Keratinocyte (primary cell): Measurements from ENCODE around the gene BCAM. TPM values are rescaled to one million over a fixed set of nuclear protein-coding genes. Genes with fewer than 3 reads are reported as not detected.

Source experiments
- DNase-seq: peaks from one replicate; pipeline ENCODE4 v3.0.0-alpha.2; 2011; ENCODE audit warnings: low read depth, missing footprints, low spot score
- FAIRE-seq: peaks from 2 replicates; lab custom pipeline; 2011; peaks lifted over from hg19 to GRCh38; lab: Jason Lieb, UNC
- H2AFZ ChIP-seq: 2 replicates; pipeline ENCODE4 v1.6.0; 2012; ENCODE audit warnings: low read length, control low read depth, inconsistent platforms; ENCODE audit not compliant: control insufficient read depth
- H3K27ac ChIP-seq: 2 replicates; pipeline ENCODE4 v1.5.1; 2011; ENCODE audit warnings: low read length; ENCODE audit not compliant: control insufficient read depth, insufficient read depth
- H3K27me3 ChIP-seq: 3 replicates; pipeline ENCODE4 v1.6.0; 2011; ENCODE audit warnings: low read length; ENCODE audit not compliant: control insufficient read depth, insufficient read depth; ENCODE audit errors: extremely low read depth
- H3K36me3 ChIP-seq, 2 experiments: 2 replicates in 1 of 2; 3 replicates in 1 of 2; pipeline ENCODE4 v1.5.1; 2011; ENCODE audit warnings: low read length in 2 of 2, mild to moderate bottlenecking in 1 of 2; ENCODE audit not compliant: control insufficient read depth in 2 of 2, insufficient read depth in 2 of 2; ENCODE audit errors: extremely low read depth in 1 of 2
- H3K4me1 ChIP-seq: 3 replicates; pipeline ENCODE4 v1.5.1; 2011; ENCODE audit warnings: low read length; ENCODE audit not compliant: control insufficient read depth, insufficient read depth; ENCODE audit errors: extremely low read depth
- H3K4me2 ChIP-seq: 3 replicates; pipeline ENCODE4 v1.6.0; 2011; ENCODE audit warnings: low read depth, low read length; ENCODE audit not compliant: control insufficient read depth, insufficient read depth; ENCODE audit errors: extremely low read depth
- H3K4me3 ChIP-seq, 3 experiments: fragments of 200-600 bp in 1 of 3; sonication (generic) in 1 of 3; 2 replicates in 2 of 3; 3 replicates in 1 of 3; pipeline ENCODE4 v1.5.1; 2011 to 2016; ENCODE audit warnings: low read length in 3 of 3, mild to moderate bottlenecking in 3 of 3, control low read depth in 2 of 3, inconsistent platforms in 1 of 3, low read depth in 1 of 3, mixed read lengths in 1 of 3, mixed run types in 1 of 3, moderate library complexity in 1 of 3; ENCODE audit not compliant: control insufficient read depth in 2 of 3, insufficient read depth in 2 of 3; ENCODE audit errors: extremely low read depth in 1 of 3
- H3K79me2 ChIP-seq: 2 replicates; pipeline ENCODE4 v1.6.0; 2012; ENCODE audit warnings: low read length; ENCODE audit not compliant: control insufficient read depth, insufficient read depth
- H3K9ac ChIP-seq: 3 replicates; pipeline ENCODE4 v1.6.0; 2011; ENCODE audit warnings: low read length; ENCODE audit not compliant: control insufficient read depth, insufficient read depth; ENCODE audit errors: extremely low read depth
- H3K9me1 ChIP-seq: 3 replicates; pipeline ENCODE4 v1.6.0; 2011; ENCODE audit warnings: low read length; ENCODE audit not compliant: control insufficient read depth, insufficient read depth; ENCODE audit errors: extremely low read depth
- H3K9me3 ChIP-seq: 2 replicates; pipeline ENCODE4 v1.5.1; 2012; ENCODE audit warnings: low read depth, low read length; ENCODE audit not compliant: control insufficient read depth
- H4K20me1 ChIP-seq: 3 replicates; pipeline ENCODE4 v1.6.0; 2011; ENCODE audit warnings: low read length; ENCODE audit not compliant: control insufficient read depth, insufficient read depth; ENCODE audit errors: extremely low read depth
- EZH2 ChIP-seq: IDR thresholded peaks from one replicate; pipeline ENCODE4 v1.6.1; 2012; ENCODE audit warnings: inconsistent platforms, mild to moderate bottlenecking, low read length, moderate library complexity
- dilution Hi-C: fragments of 300-500 bp; cut with MboI; formaldehyde crosslinking; loops from one replicate; pipeline ENCODE4 v1.7.0; 2020; ENCODE audit warnings: low sequenced_read_pairs; ENCODE audit not compliant: extremely low pct_ligation_motif_present
- polyA plus RNA-seq, 5 experiments: library from polyadenylated mRNA; depleted of rRNA in 3 of 5; stranded (reverse) in 3 of 5; stranded (forward) in 1 of 5; unstranded in 1 of 5; fragments of >200 nt; gene quantifications; 1 replicate in 1 of 5; 2 replicates in 3 of 5; 3 replicates in 1 of 5; pipeline versions ENCODE4 v1.2.1 to v1.2.3, GENCODE V29; 2011 to 2012; ENCODE audit warnings: missing spikeins in 2 of 5, low read depth in 1 of 5, low replicate concordance in 1 of 5
- TF ChIP-seq, protein P1 (sequence below), 3 experiments: IDR thresholded peaks in 1 of 3; conservative IDR thresholded peaks in 1 of 3; optimal IDR thresholded peaks in 1 of 3; 2 replicates in 2 of 3; 3 replicates in 1 of 3; pipeline versions ENCODE3 to v1.5.1; 2011; ENCODE audit warnings: low read length in 3 of 3, mild to moderate bottlenecking in 3 of 3, moderate library complexity in 2 of 3, control low read depth in 1 of 3, inconsistent platforms in 1 of 3; ENCODE audit not compliant: insufficient read depth in 2 of 3; ENCODE audit errors: extremely low read depth in 1 of 3

Gene BCAM
- polyA plus RNA-seq, 1 donor (not counting 4 experiments of a cell fraction or from before 2014, with no cell fraction given), result 13.6 TPM

DNA sequence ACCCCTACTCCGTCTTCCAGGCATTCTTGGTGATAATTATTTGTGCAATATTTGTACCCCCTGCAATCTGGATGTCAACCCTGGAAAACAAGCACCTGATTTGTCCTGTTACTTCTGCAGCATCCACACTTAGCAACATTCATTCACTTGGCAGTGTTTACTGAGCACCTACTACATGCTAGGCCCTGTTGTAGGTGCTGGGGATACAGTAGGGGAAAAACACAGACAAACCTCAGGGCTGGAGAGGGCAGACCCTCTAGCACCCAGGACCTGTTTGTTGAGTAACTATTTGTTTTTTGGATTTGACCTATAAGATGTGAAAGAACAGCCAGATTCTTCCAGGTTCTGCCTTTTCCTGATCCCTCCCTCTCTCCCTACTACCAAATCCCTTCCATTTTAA is 46.7 kb downstream of the BCAM start:
- no peak for FAIRE-seq
- Histone ChIP-seq H3K36me3 (peaks cover 0 to 9% of the 10 kb centered on the region in 2 experiments), H3K4me3 (no peak overlapping the region), H2AFZ (no peak overlapping the region), H3K9me1 (no peaks in the 10 kb centered on the region), H3K79me2 (peaks cover 30% of the 10 kb centered on the region), H3K27me3 (no peaks in the 10 kb centered on the region), H3K4me1 (no peaks in the 10 kb centered on the region), H4K20me1 (no peaks in the 10 kb centered on the region), H3K4me2 (no peak overlapping the region), H3K9me3 (no peaks in the 10 kb centered on the region), H3K27ac (no peak overlapping the region), H3K9ac (no peak overlapping the region)
- TF ChIP-seq EZH2, result no peak
- TF ChIP-seq, protein P1, sequence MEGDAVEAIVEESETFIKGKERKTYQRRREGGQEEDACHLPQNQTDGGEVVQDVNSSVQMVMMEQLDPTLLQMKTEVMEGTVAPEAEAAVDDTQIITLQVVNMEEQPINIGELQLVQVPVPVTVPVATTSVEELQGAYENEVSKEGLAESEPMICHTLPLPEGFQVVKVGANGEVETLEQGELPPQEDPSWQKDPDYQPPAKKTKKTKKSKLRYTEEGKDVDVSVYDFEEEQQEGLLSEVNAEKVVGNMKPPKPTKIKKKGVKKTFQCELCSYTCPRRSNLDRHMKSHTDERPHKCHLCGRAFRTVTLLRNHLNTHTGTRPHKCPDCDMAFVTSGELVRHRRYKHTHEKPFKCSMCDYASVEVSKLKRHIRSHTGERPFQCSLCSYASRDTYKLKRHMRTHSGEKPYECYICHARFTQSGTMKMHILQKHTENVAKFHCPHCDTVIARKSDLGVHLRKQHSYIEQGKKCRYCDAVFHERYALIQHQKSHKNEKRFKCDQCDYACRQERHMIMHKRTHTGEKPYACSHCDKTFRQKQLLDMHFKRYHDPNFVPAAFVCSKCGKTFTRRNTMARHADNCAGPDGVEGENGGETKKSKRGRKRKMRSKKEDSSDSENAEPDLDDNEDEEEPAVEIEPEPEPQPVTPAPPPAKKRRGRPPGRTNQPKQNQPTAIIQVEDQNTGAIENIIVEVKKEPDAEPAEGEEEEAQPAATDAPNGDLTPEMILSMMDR (optimal IDR thresholded peaks at IDR 0.05 in 1 of 3, IDR thresholded peaks at IDR 0.05 in 1 of 3, conservative IDR thresholded peaks at IDR 0.05 in 1 of 3; ENCODE audit: extremely low read depth in 1 of 3, insufficient read depth in 2 of 3, low read length in 3 of 3), result no peak
- dilution Hi-C loops, result no loop called here
- DNase-seq, result no peak

DNA sequence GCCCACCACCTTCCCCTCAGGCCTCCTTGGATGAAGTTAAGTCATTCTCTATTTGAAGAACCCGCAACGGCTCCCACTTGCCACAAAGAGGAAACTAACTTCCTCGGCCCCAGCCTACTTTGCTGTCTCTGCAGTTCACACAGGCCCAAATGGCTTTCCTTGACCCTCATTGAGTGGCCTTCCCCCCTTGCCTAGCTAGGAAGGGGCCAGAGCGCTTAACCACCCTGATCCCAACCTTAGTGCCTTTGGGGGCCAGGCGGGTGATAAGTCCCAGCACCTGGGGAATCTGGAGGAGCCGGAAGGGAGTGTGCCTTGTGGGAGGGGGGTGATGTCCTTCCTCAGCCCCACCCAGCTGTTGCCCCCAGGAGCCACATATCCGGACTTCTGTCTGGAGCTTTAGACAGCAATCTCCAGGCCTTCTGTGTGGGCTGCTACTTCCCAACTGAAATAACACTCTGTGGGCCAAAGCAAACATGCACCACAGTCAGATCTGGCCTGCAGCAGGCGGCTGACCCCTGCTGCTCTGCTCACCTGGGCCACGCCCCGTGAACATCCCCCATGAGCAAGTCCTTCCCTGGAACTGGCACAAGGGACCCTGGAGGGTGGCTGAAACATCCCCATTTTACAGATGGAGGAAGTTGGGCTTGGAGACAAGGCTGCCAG is 47.6 kb downstream of the BCAM start:
- H3K27ac ChIP-seq, result no peak overlapping the region
- H3K9me3 ChIP-seq, result no peaks in the 10 kb centered on the region
- H3K4me2 ChIP-seq, result no peak overlapping the region
- dilution Hi-C loops, result no loop called here
- no peaks in the 10 kb centered on the region for H3K4me1 ChIP-seq
- FAIRE-seq, result no peak
- no peaks in the 10 kb centered on the region for H3K9me1 ChIP-seq
- H3K4me3 ChIP-seq, result no peak overlapping the region
- H3K27me3 ChIP-seq, result no peaks in the 10 kb centered on the region
- no peaks in the 10 kb centered on the region for H4K20me1 ChIP-seq
- H3K36me3 ChIP-seq, result peaks cover 0 to 7% of the 10 kb centered on the region in 2 experiments
- H3K79me2 ChIP-seq, result peaks cover 22% of the 10 kb centered on the region
- TF ChIP-seq, protein P1 (optimal IDR thresholded peaks at IDR 0.05 in 1 of 3, IDR thresholded peaks at IDR 0.05 in 1 of 3, conservative IDR thresholded peaks at IDR 0.05 in 1 of 3; ENCODE audit: extremely low read depth in 1 of 3, insufficient read depth in 2 of 3, low read length in 3 of 3), result no peak
- no peak for TF ChIP-seq EZH2
- no peak for DNase-seq
- no peak overlapping the region for H3K9ac ChIP-seq
- H2AFZ ChIP-seq, result no peak overlapping the region
